Hepatocyte (in vitro differentiated cells): ENCODE data around the gene UBA1. TPM values are rescaled to one million over a fixed set of nuclear protein-coding genes. Genes with fewer than 3 reads are reported as not detected.

ENCODE experiments used
- DNase-seq: peaks from one replicate; pipeline ENCODE4 v3.0.0-alpha.2; 2016; ENCODE audit warnings: low spot score
- H2AFZ ChIP-seq: fragments of 200-600 bp; sonication (generic); 2 replicates; pipeline ENCODE4 v1.6.0; 2016; ENCODE audit warnings: antibody characterized with exemption, mild to moderate bottlenecking
- H3K27ac ChIP-seq: fragments of 200-600 bp; sonication (generic); 2 replicates; pipeline ENCODE4 v1.5.1; 2016; ENCODE audit warnings: mild to moderate bottlenecking
- H3K27me3 ChIP-seq: fragments of 200-600 bp; sonication (generic); 2 replicates; pipeline ENCODE4 v1.6.1; 2016
- H3K36me3 ChIP-seq: fragments of 200-600 bp; sonication (generic); replicated peaks from 2 replicates; pipeline ENCODE4 v1.5.1; 2016; ENCODE audit warnings: low read depth; ENCODE audit not compliant: insufficient read depth
- H3K4me1 ChIP-seq: fragments of 200-600 bp; sonication (generic); 2 replicates; pipeline ENCODE4 v1.5.1; 2016; ENCODE audit warnings: mild to moderate bottlenecking, moderate library complexity; ENCODE audit not compliant: insufficient read depth
- H3K4me2 ChIP-seq: fragments of 200-600 bp; sonication (generic); 2 replicates; pipeline ENCODE4 v1.6.0; 2016
- H3K4me3 ChIP-seq: fragments of 200-600 bp; sonication (generic); 2 replicates; pipeline ENCODE4 v1.5.1; 2016; ENCODE audit warnings: mild to moderate bottlenecking
- H3K79me2 ChIP-seq: fragments of 200-600 bp; sonication (generic); 2 replicates; pipeline ENCODE4 v1.6.0; 2017; ENCODE audit warnings: mild to moderate bottlenecking
- H3K9me2 ChIP-seq: fragments of 200-600 bp; sonication (generic); replicated peaks from 2 replicates; pipeline ENCODE4 v1.6.0; 2017; ENCODE audit warnings: mild to moderate bottlenecking; ENCODE audit not compliant: insufficient read depth
- H3K9me3 ChIP-seq: fragments of 200-600 bp; sonication (generic); 2 replicates; pipeline ENCODE4 v1.5.1; 2016; ENCODE audit warnings: low read depth, mild to moderate bottlenecking
- H4K20me1 ChIP-seq: fragments of 200-600 bp; sonication (generic); 2 replicates; pipeline ENCODE4 v1.6.0; 2016; ENCODE audit warnings: mild to moderate bottlenecking; ENCODE audit not compliant: insufficient read depth, poor library complexity, severe bottlenecking
- EZH2 ChIP-seq: fragments of 200-600 bp; sonication (generic); IDR thresholded peaks from 2 replicates; pipeline ENCODE4 v1.6.1; 2016; ENCODE audit warnings: antibody characterized with exemption, mild to moderate bottlenecking, borderline replicate concordance
- EZH2phosphoT487 ChIP-seq: fragments of 200-600 bp; sonication (generic); IDR thresholded peaks from one replicate; pipeline ENCODE4 v1.6.1; 2018; ENCODE audit warnings: antibody characterized with exemption, mild to moderate bottlenecking, low read depth, moderate library complexity; ENCODE audit not compliant: unreplicated experiment, severe bottlenecking
- WGBS: methylation state at CpG from one replicate; pipeline ENCODE4 v1.1.6; 2016; ENCODE audit warnings: low lambda C conversion rate; ENCODE audit errors: missing lambda C conversion rate; 5-methylcytosine and 5-hydroxymethylcytosine counted together
- polyA plus RNA-seq: library from polyadenylated mRNA; unstranded; fragments of >200 nt; fragmentation: Nextera tagmentation; extraction: Ambion mirVana; gene quantifications from 2 replicates; pipeline ENCODE4 v1.2.1, GENCODE V29; 2016
- total RNA-seq: library from RNA; depleted of rRNA; stranded (reverse); fragments of >200 nt; gene quantifications from 2 replicates; pipeline ENCODE4 v1.2.3, GENCODE V29; 2014
- TF ChIP-seq, protein P1 (sequence below): fragments of 200-600 bp; sonication (generic); IDR thresholded peaks from 2 replicates; pipeline ENCODE4 v1.5.1; 2016; ENCODE audit warnings: antibody characterized with exemption, mild to moderate bottlenecking; ENCODE audit not compliant: poor library complexity

UBA1 gene
- total and polyA plus RNA-seq, 2 experiments from 2014 or later: 236 to 253 TPM

DNA sequence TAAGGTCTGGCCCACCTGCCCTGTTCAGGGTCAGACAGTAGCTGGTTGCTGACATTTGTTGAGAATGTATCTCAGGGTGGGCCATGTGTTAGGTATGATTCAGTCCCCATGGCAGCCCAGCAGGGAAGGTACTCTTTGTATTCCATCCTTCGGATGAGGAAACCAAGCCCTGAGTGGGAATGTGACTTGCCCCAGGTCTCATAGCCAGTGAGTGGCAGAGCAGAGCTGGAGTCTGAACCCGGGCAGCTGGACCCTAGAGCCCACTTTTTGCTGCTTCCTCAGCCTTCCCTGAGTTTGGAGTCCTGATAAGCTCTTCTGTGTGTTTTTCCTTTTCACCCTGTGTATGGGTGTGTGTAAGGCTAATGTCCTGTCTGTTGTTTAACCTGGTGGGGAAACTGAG, 21.6 kb upstream of the UBA1 start:
- Histone ChIP-seq H3K4me1 (no peaks in the 10 kb centered on the region), H3K9me3 (no peaks in the 10 kb centered on the region), H3K36me3 (no peaks in the 10 kb centered on the region), H3K9me2 (no peaks in the 10 kb centered on the region), H3K79me2 (peaks cover 13% of the 10 kb centered on the region), H3K27me3 (no peaks in the 10 kb centered on the region), H3K4me2 (no peak overlapping the region), H3K27ac (no peak overlapping the region), H3K4me3 (no peak overlapping the region), H4K20me1 (no peaks in the 10 kb centered on the region), H2AFZ (no peak overlapping the region)
- DNase-seq: no peak
- WGBS: 84% methylated on average over 2 of the region's 2 CpGs
- TF ChIP-seq, protein P1, sequence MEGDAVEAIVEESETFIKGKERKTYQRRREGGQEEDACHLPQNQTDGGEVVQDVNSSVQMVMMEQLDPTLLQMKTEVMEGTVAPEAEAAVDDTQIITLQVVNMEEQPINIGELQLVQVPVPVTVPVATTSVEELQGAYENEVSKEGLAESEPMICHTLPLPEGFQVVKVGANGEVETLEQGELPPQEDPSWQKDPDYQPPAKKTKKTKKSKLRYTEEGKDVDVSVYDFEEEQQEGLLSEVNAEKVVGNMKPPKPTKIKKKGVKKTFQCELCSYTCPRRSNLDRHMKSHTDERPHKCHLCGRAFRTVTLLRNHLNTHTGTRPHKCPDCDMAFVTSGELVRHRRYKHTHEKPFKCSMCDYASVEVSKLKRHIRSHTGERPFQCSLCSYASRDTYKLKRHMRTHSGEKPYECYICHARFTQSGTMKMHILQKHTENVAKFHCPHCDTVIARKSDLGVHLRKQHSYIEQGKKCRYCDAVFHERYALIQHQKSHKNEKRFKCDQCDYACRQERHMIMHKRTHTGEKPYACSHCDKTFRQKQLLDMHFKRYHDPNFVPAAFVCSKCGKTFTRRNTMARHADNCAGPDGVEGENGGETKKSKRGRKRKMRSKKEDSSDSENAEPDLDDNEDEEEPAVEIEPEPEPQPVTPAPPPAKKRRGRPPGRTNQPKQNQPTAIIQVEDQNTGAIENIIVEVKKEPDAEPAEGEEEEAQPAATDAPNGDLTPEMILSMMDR: no peak
- no peak for TF ChIP-seq EZH2phosphoT487
- TF ChIP-seq EZH2: no peak

DNA sequence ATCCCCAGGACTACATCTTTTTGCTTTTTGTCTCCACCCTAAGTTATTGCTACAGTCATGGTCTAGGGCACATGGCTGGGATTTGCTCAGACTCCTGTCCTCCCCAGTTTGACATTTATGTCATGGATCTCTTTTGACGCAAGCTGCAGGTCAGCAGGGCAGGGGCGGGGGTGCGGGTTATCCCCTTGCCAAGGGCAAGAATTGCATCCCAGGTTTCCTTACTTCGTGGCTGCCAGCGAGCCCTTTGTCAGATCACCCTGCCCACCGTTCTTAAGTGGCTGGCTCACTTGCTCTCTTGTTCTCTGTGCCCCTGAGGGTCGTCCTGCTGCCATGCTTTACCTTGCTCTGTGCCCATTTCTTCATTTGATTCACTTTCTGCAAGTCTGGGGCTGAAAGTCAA, 21.1 kb upstream of the UBA1 start:
- H3K9me2 ChIP-seq: no peaks in the 10 kb centered on the region
- H3K27ac ChIP-seq: no peak overlapping the region
- H3K4me2 ChIP-seq: no peak overlapping the region
- H2AFZ ChIP-seq: no peak overlapping the region
- peaks cover 8% of the 10 kb centered on the region for H3K79me2 ChIP-seq
- H3K27me3 ChIP-seq: no peaks in the 10 kb centered on the region
- no peaks in the 10 kb centered on the region for H3K36me3 ChIP-seq
- H4K20me1 ChIP-seq: no peaks in the 10 kb centered on the region
- H3K9me3 ChIP-seq: no peaks in the 10 kb centered on the region
- no peak for TF ChIP-seq EZH2phosphoT487
- no peak for TF ChIP-seq EZH2
- TF ChIP-seq, protein P1: no peak
- no peak overlapping the region for H3K4me3 ChIP-seq
- DNase-seq: no peak
- H3K4me1 ChIP-seq: no peaks in the 10 kb centered on the region
- 67% methylated on average over 7 of the region's 7 CpGs for WGBS

DNA sequence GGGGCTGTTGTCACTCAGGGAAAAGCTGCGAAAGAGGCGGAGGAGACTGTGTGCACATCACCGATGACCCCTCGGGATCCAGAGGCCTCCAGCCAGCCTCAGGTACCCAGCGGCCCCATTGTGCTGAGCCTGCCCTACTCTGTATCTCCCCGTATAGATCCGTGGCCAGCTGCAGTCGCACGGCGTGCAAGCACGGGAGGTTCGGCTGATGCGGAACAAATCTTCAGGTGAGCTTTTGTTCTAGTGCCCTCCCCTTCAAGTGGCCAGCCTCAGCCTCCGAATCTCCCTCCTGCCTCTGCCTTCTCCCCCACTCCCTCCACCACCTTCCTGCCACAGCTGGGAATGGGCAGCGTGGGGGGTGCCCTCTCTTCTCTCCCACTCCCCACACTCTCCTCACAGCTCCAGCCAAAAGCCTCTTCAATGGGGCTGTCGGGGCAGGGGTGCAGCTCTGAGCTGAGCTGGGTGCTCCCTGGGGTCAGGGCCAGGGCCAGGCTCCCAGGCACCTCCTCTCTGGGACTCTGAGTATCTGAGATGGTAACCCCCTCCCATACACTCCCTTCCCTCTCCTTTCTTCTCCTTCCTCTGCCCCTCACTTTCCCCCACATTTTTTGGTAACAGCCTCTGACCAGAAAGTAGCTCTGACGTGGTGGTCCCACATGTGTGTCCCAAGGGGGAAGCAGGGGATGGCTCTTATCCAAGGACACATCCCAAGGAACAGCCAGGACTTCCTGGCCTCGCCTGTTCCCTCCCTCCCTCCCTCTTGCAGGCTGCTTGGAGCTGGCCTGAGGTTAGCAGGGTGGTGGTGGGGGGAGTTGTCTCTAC, 20.4 kb upstream of the UBA1 start:
- no peak overlapping the region for H3K4me2 ChIP-seq
- no peak overlapping the region for H3K27ac ChIP-seq
- no peaks in the 10 kb centered on the region for H3K9me3 ChIP-seq
- WGBS: 86% methylated on average over 18 of the region's 18 CpGs
- no peaks in the 10 kb centered on the region for H3K9me2 ChIP-seq
- H3K79me2 ChIP-seq: peaks cover 1% of the 10 kb centered on the region
- TF ChIP-seq, protein P1: no peak
- TF ChIP-seq EZH2phosphoT487 (no peak), EZH2 (no peak)
- H2AFZ ChIP-seq: no peak overlapping the region
- H3K4me1 ChIP-seq: no peaks in the 10 kb centered on the region
- no peak for DNase-seq
- no peak overlapping the region for H3K4me3 ChIP-seq
- no peaks in the 10 kb centered on the region for H3K27me3 ChIP-seq
- no peaks in the 10 kb centered on the region for H3K36me3 ChIP-seq
- no peaks in the 10 kb centered on the region for H4K20me1 ChIP-seq
